Spleen (tissue), 11 donors: Measurements from ENCODE around the gene NARF. TPM values are rescaled to one million over a fixed set of nuclear protein-coding genes. Genes with fewer than 3 reads are reported as not detected.

Source experiments
- DNase-seq: peaks from one replicate; pipeline ENCODE4 v3.0.0-alpha.2; 2020
- H3K27ac ChIP-seq, 8 donors: fragments of 200-600 bp; sonication (generic) in 7 of 8; 1 replicate in 4 of 8; 2 replicates in 4 of 8; pipeline versions ENCODE4 v1.5.0 to v1.8.0; 2016 to 2021; ENCODE audit warnings: inconsistent platforms in 4 of 8, mild to moderate bottlenecking in 4 of 8, moderate library complexity in 1 of 8
- H3K27me3 ChIP-seq, 7 donors: fragments of 200-600 bp; sonication (generic) in 6 of 7; replicated peaks in 1 of 7; 1 replicate in 4 of 7; 2 replicates in 3 of 7; pipeline versions ENCODE4 v1.5.0 to v1.8.0; 2016 to 2021; ENCODE audit warnings: inconsistent platforms in 3 of 7, mild to moderate bottlenecking in 1 of 7
- H3K36me3 ChIP-seq, 6 donors: fragments of 200-600 bp; sonication (generic) in 5 of 6; 1 replicate in 4 of 6; 2 replicates in 2 of 6; pipeline versions ENCODE4 v1.5.0 to v1.8.0; 2016 to 2021; ENCODE audit warnings: inconsistent platforms in 2 of 6
- H3K4me1 ChIP-seq, 6 donors: fragments of 200-600 bp; sonication (generic) in 5 of 6; 1 replicate in 3 of 6; 2 replicates in 3 of 6; pipeline versions ENCODE4 v1.5.0 to v1.8.0; 2016 to 2021; ENCODE audit warnings: inconsistent platforms in 3 of 6
- H3K4me3 ChIP-seq, 8 donors: fragments of 200-600 bp; sonication (generic) in 7 of 8; 1 replicate in 4 of 8; 2 replicates in 4 of 8; pipeline versions ENCODE4 v1.5.0 to v1.8.0; 2016 to 2021; ENCODE audit warnings: inconsistent platforms in 4 of 8, mild to moderate bottlenecking in 4 of 8, moderate library complexity in 2 of 8
- H3K9me3 ChIP-seq, 8 donors: fragments of 200-600 bp; sonication (generic) in 7 of 8; 1 replicate in 4 of 8; 2 replicates in 4 of 8; pipeline versions ENCODE4 v1.5.0 to v1.8.0; 2016 to 2021; ENCODE audit warnings: inconsistent platforms in 4 of 8
- POLR2A ChIP-seq, 3 donors: fragments of 450-650 bp; IDR thresholded peaks; one replicate each; pipeline ENCODE4 v1.5.1; 2017; ENCODE audit warnings: antibody characterized with exemption in 3 of 3, mild to moderate bottlenecking in 1 of 3
- POLR2AphosphoS5 ChIP-seq, 3 donors: sonication (generic); formaldehyde crosslinking; IDR thresholded peaks; one replicate each; pipeline ENCODE4 v1.5.1; 2017; ENCODE audit warnings: antibody characterized with exemption in 3 of 3
- WGBS, 5 donors: extraction: QIAGEN DNeasy Blood & Tissue Kit in 3 of 5; methylation state at CpG; one replicate each; pipeline versions ENCODE4 v1.1.5 to v1.1.7; 2013 to 2018; 5-methylcytosine and 5-hydroxymethylcytosine counted together
- intact Hi-C: fragments of 100-400 bp; cut with DNase I; formaldehyde crosslinking; loops from one replicate; pipeline ENCODE4 v1.15.0; 2023; ENCODE audit warnings: low total_unique reads
- polyA plus RNA-seq, 3 donors: library from polyadenylated mRNA; stranded (reverse); fragments of 200-250 nt; gene quantifications; one replicate each; pipeline ENCODE4 v1.2.1, GENCODE V29; 2013
- total RNA-seq, 7 donors: library from RNA; depleted of rRNA in 3 of 7; stranded (reverse); fragments of >200 nt in 3 of 7; fragmentation: NEBNext Ultra II Directional in 4 of 7; extraction: Animal tissue kit (Norgen Biotek cat#: 25700) in 4 of 7; gene quantifications; one replicate each; pipeline versions ENCODE4 v1.1.0 to v1.2.1, GENCODE V29; 2016 to 2021
- TF ChIP-seq, protein P1 (sequence below), 11 experiments: fragments of 200-600 bp in 7 of 11; fragments of 450-650 bp in 4 of 11; sonication (generic) in 4 of 11; IDR thresholded peaks in 8 of 11; conservative IDR thresholded peaks in 3 of 11; 1 replicate in 7 of 11; 2 replicates in 4 of 11; pipeline versions ENCODE4 v1.4.0 to v1.8.0; 2016 to 2021; ENCODE audit warnings: antibody characterized with exemption in 11 of 11, inconsistent platforms in 4 of 11, mild to moderate bottlenecking in 1 of 11
- donor health status: healthy with polysubstance abuse.
- donor health status: DM: no; HTN: no; CAD: no; lungs with moderate emphysema.
- donor health status: DM: no; HTN: no; CAD: no.
- donor health status: Bipolar disorder and iron deficiency.
- donor health status: healthy.
- donor health status: DM: no; HTN: no; CAD: no.
- donor health status: DM: yes; HTN: yes; CAD: no.

Gene NARF
- total and polyA plus RNA-seq, 10 donors: 59.5 to 127 (median 97.7) TPM

DNA sequence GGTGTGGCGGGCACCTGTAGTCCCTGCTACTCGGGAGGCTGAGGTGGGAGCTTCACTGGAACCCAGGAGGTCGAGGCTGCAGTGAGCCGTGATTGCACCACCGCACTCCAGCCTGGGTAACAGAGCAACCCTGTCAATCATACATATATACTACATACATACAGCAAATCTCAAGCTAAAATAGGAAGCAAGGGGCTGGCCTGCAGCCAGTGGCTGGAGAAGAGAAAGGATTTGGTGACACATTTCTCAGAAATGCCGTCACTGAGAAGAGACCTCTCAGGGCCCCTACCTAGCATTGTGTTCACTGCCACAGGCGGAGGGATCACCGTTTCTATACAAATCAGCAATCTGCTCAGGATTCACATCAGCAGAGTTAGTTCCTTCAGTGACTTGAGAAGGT, 16.9 kb downstream of the NARF start:
- 85 to 97% (median 90%) methylated on average over 8 of the region's 8 CpGs for WGBS, 5 donors
- DNase-seq: no peak
- no peak overlapping the region for H3K27ac ChIP-seq
- H3K9me3 ChIP-seq: no peaks in the 10 kb centered on the region
- no peak overlapping the region for H3K4me3 ChIP-seq
- TF ChIP-seq, protein P1, sequence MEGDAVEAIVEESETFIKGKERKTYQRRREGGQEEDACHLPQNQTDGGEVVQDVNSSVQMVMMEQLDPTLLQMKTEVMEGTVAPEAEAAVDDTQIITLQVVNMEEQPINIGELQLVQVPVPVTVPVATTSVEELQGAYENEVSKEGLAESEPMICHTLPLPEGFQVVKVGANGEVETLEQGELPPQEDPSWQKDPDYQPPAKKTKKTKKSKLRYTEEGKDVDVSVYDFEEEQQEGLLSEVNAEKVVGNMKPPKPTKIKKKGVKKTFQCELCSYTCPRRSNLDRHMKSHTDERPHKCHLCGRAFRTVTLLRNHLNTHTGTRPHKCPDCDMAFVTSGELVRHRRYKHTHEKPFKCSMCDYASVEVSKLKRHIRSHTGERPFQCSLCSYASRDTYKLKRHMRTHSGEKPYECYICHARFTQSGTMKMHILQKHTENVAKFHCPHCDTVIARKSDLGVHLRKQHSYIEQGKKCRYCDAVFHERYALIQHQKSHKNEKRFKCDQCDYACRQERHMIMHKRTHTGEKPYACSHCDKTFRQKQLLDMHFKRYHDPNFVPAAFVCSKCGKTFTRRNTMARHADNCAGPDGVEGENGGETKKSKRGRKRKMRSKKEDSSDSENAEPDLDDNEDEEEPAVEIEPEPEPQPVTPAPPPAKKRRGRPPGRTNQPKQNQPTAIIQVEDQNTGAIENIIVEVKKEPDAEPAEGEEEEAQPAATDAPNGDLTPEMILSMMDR (IDR thresholded peaks at IDR 0.05 in 8 of 11, conservative IDR thresholded peaks at IDR 0.05 in 3 of 11): no peak
- no peak for TF ChIP-seq POLR2AphosphoS5 (IDR thresholded peaks at IDR 0.05)
- no peak for TF ChIP-seq POLR2A (IDR thresholded peaks at IDR 0.05)
- no peaks in the 10 kb centered on the region for H3K27me3 ChIP-seq
- intact Hi-C loops: no loop called here
- peaks cover 4 to 99% (median 88%) of the 10 kb centered on the region in 6 donors for H3K36me3 ChIP-seq
- peaks cover 0 to 21% (median 0%) of the 10 kb centered on the region in 6 donors for H3K4me1 ChIP-seq

DNA sequence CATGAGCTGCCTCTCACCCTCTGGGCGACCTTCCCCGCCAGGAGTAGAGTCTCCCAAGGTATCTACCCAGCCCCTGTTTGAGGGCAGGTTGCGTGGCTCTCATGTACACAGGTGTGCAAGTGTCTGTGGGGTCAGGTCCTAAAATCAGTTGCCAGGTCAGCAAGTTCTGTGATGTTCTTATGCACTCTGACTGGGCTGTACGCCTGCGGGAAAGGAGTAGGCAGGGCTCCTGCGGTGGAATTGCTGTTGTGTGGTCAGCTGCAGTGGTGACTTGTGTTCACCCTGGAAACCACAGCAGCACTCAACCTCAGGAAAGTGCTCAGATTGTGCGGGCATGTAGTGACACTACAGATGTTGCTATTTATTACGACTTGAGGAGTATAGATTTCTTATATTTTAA, 19.4 kb downstream of the NARF start:
- WGBS, 5 donors: 76 to 86% (median 83%) methylated on average over 8 of the region's 8 CpGs
- no peak overlapping the region for H3K4me3 ChIP-seq

DNA sequence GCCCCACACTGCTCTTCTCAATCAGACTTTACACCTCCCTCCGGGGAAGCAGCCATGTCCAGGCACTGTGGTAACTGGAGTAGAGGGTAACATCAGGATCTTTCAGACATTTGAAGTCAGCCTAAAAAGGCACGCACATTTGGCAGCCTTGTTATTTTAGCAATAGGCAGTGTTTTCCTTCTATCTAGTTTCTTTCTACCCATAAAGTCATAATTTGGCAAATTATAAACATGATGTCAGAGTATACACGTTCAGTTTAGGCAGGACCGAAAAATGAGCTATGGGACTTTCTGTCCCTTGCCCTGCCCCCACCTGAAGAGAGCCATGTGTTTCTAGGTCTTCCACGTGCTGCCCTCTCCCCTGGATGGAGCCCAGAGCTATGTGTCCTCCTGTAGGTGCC, 21.1 kb downstream of the NARF start:
- TF ChIP-seq POLR2AphosphoS5 (IDR thresholded peaks at IDR 0.05) (no peak), POLR2A (IDR thresholded peaks at IDR 0.05) (no peak)
- TF ChIP-seq, protein P1 (IDR thresholded peaks at IDR 0.05 in 8 of 11, conservative IDR thresholded peaks at IDR 0.05 in 3 of 11): no peak
- 79 to 95% (median 93%) methylated on average over 5 of the region's 5 CpGs for WGBS, 5 donors
- H3K4me3 ChIP-seq: no peak overlapping the region
- H3K9me3 ChIP-seq: no peaks in the 10 kb centered on the region
- intact Hi-C loops: no loop called here
- no peak overlapping the region for H3K27ac ChIP-seq
- H3K36me3 ChIP-seq: peaks cover 2 to 100% (median 93%) of the 10 kb centered on the region in 6 donors
- peaks cover 0 to 21% (median 0%) of the 10 kb centered on the region in 6 donors for H3K4me1 ChIP-seq
- no peak for DNase-seq
- H3K27me3 ChIP-seq: no peaks in the 10 kb centered on the region

More for the DNA sequence above, 19.4 kb downstream of the NARF start:
- no peak for DNase-seq
- intact Hi-C loops: no loop called here
- TF ChIP-seq, protein P1 (IDR thresholded peaks at IDR 0.05 in 8 of 11, conservative IDR thresholded peaks at IDR 0.05 in 3 of 11): no peak
- TF ChIP-seq POLR2A (IDR thresholded peaks at IDR 0.05) (no peak), POLR2AphosphoS5 (IDR thresholded peaks at IDR 0.05) (no peak)
- H3K27ac ChIP-seq: no peak overlapping the region
- peaks cover 0 to 100% (median 93%) of the 10 kb centered on the region in 6 donors for H3K36me3 ChIP-seq
- no peaks in the 10 kb centered on the region for H3K9me3 ChIP-seq
- H3K27me3 ChIP-seq: no peaks in the 10 kb centered on the region
- peaks cover 0 to 21% (median 0%) of the 10 kb centered on the region in 6 donors for H3K4me1 ChIP-seq

DNA sequence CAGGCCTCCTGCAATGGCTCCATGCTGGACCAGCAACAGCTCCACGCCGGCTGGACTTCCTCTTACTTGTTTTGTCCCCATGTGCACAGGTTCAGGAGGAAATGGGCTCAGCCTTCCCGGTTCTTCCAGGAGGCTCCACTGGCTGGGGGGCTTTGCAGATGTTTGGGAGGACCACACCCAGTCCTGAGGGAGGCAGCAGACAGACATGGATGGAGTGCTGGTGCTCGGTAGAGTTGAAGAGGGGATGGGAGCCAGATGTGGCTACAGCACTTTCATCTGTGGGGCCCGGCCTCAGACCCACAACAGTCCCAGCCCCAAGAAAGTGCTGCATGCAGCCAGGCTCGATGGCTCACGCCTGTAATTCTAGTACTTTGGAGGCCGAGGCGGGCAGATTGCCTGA, 21.8 kb downstream of the NARF start:
- no peaks in the 10 kb centered on the region for H3K27me3 ChIP-seq
- H3K36me3 ChIP-seq: peaks cover 3 to 100% (median 95%) of the 10 kb centered on the region in 6 donors
- TF ChIP-seq, protein P1 (IDR thresholded peaks at IDR 0.05 in 8 of 11, conservative IDR thresholded peaks at IDR 0.05 in 3 of 11): no peak
- no peak for TF ChIP-seq POLR2A (IDR thresholded peaks at IDR 0.05)
- no peak for TF ChIP-seq POLR2AphosphoS5 (IDR thresholded peaks at IDR 0.05)
- no peaks in the 10 kb centered on the region for H3K9me3 ChIP-seq
- H3K4me1 ChIP-seq: peaks cover 0 to 21% (median 0%) of the 10 kb centered on the region in 6 donors
- H3K27ac ChIP-seq: no peak overlapping the region
- 88 to 95% (median 90%) methylated on average over 8 to 9 of the region's 9 CpGs for WGBS, 5 donors
- no peak for DNase-seq
- intact Hi-C loops: no loop called here
- no peak overlapping the region for H3K4me3 ChIP-seq
